HepG2 (cell line): ENCODE data around the gene MSL3B.
"Not testable (repeated sequence)": the region's sequence is repeated elsewhere in the genome, so short reads cannot be mapped to it uniquely, and the experiment has no call there.

ENCODE experiments used
- ATAC-seq: fragments of 200-7000 bp; cut with Tn5 transposase; 3 replicates; pipeline ENCODE4 v1.9.1; 2020; ENCODE audit warnings: mild to moderate bottlenecking, moderate library complexity
- BruUV-seq: library from RNA; stranded (reverse); fragments of 400-500 nt; replicated peaks from 2 replicates; lab custom pipeline; 2021; lab: Mats Ljungman, UMichigan
- CTCF ChIA-PET: fragments of 300-600 bp; formaldehyde crosslinking; extraction: SDS; loops from one replicate; lab custom pipeline; 2021; ENCODE audit warnings: low total read pairs, inconsistent platforms, low intra/inter-chr PET ratio; lab: Yijun Ruan, JAX
- POLR2A ChIA-PET: fragments of 350-600 bp; sonication (Branson Sonifier 250); formaldehyde crosslinking; loops from one replicate; lab custom pipeline; 2020; ENCODE audit warnings: antibody characterized with exemption, inconsistent platforms; lab: Yijun Ruan, JAX
- DNase-seq: peaks from one replicate; pipeline ENCODE4 v3.0.0-alpha.2; 2015; ENCODE audit warnings: low spot score
- FAIRE-seq: peaks from 3 replicates; lab custom pipeline; 2011; peaks lifted over from hg19 to GRCh38; lab: Jason Lieb, UNC
- H2AFZ ChIP-seq: one replicate; pipeline ENCODE4 v1.6.1; 2011; ENCODE audit warnings: low read length, inconsistent platforms
- H3K27ac ChIP-seq: fragments of 300-600 bp; 3 replicates; pipeline ENCODE4 v1.8.0; 2011; ENCODE audit warnings: mixed run types, mild to moderate bottlenecking, mixed read lengths, low read length, inconsistent platforms; ENCODE audit not compliant: insufficient read depth; ENCODE audit errors: extremely low read length
- H3K27me3 ChIP-seq, 2 experiments: fragments of 200-600 bp in 1 of 2; 2 replicates in 1 of 2; 3 replicates in 1 of 2; pipeline versions ENCODE4 v1.6.0 to v1.8.0; 2011; ENCODE audit warnings: low read length in 2 of 2, mild to moderate bottlenecking in 2 of 2, moderate library complexity in 2 of 2, inconsistent platforms in 1 of 2; ENCODE audit not compliant: insufficient read depth in 2 of 2, control insufficient read depth in 1 of 2
- H3K36me3 ChIP-seq, 2 experiments: fragments of 200-600 bp in 1 of 2; replicated peaks in 1 of 2; 2 replicates in 1 of 2; 3 replicates in 1 of 2; pipeline versions ENCODE4 v1.5.1 to v1.8.0; 2011; ENCODE audit warnings: low read length in 2 of 2, inconsistent platforms in 1 of 2; ENCODE audit not compliant: insufficient read depth in 2 of 2, control insufficient read depth in 1 of 2
- H3K4me1 ChIP-seq: 2 replicates; pipeline ENCODE4 v1.5.1; 2012; ENCODE audit warnings: low read length, inconsistent platforms; ENCODE audit not compliant: insufficient read depth
- H3K4me2 ChIP-seq: 2 replicates; pipeline ENCODE4 v1.6.0; 2011; ENCODE audit warnings: low read depth, low read length, inconsistent platforms
- H3K4me3 ChIP-seq, 3 experiments: fragments of 200-600 bp in 1 of 3; sonication (generic), shearing (Covaris generic) in 1 of 3; replicated peaks in 1 of 3; 2 replicates each; pipeline ENCODE4 v1.5.1; 2011 to 2016; ENCODE audit warnings: low read length in 3 of 3, inconsistent platforms in 2 of 3, low read depth in 2 of 3, mild to moderate bottlenecking in 2 of 3, control low read depth in 1 of 3, mixed read lengths in 1 of 3; ENCODE audit not compliant: insufficient read depth in 1 of 3
- H3K79me2 ChIP-seq: one replicate; pipeline ENCODE4 v1.6.1; 2011; ENCODE audit warnings: low read length, inconsistent platforms; ENCODE audit not compliant: insufficient read depth
- H3K9ac ChIP-seq: 2 replicates; pipeline ENCODE4 v1.6.0; 2011; ENCODE audit warnings: mild to moderate bottlenecking, low read depth, low read length, inconsistent platforms; ENCODE audit not compliant: insufficient read depth
- H3K9me3 ChIP-seq: 2 replicates; pipeline ENCODE4 v1.5.1; 2012; ENCODE audit warnings: mild to moderate bottlenecking, low read length
- H4K20me1 ChIP-seq: 2 replicates; pipeline ENCODE4 v1.6.0; 2011; ENCODE audit warnings: inconsistent platforms, mild to moderate bottlenecking, low read length, moderate library complexity; ENCODE audit not compliant: insufficient read depth
- MAFF ChIP-seq: IDR thresholded peaks from 2 replicates; pipeline ENCODE4 v1.6.1; 2011; ENCODE audit warnings: low read depth, low read length, improper control_type of control experiment
- MAFK ChIP-seq, 2 experiments: IDR thresholded peaks in 1 of 2; conservative IDR thresholded peaks in 1 of 2; 2 replicates each; pipeline ENCODE4 v1.6.1; 2011; ENCODE audit warnings: improper control_type of control experiment in 2 of 2, low read length in 2 of 2
- RFX5 ChIP-seq: IDR thresholded peaks from 2 replicates; pipeline ENCODE4 v1.6.1; 2011; ENCODE audit warnings: low read depth, low read length, improper control_type of control experiment
- TCF12 ChIP-seq, 2 experiments: fragments of 450-650 bp in 1 of 2; sonication (generic) in 1 of 2; formaldehyde crosslinking in 1 of 2; IDR thresholded peaks; 2 replicates each; pipeline versions ENCODE4 v1.6.1 to v1.8.0; 2017 to 2022; ENCODE audit warnings: antibody characterized with exemption in 1 of 2, mild to moderate bottlenecking in 1 of 2, missing genetic modification reagents in 1 of 2, moderate library complexity in 1 of 2
- ZNF580 ChIP-seq: IDR thresholded peaks from 2 replicates; pipeline ENCODE4 v1.6.1; 2016; ENCODE audit warnings: low read depth, borderline replicate concordance
- ZSCAN22 ChIP-seq: sonication (generic); formaldehyde crosslinking; IDR thresholded peaks from 2 replicates; pipeline ENCODE4 v1.4.0; 2020; ENCODE audit warnings: mild to moderate bottlenecking, missing genetic modification reagents
- ZSCAN29 ChIP-seq: sonication (generic); formaldehyde crosslinking; conservative IDR thresholded peaks from 2 replicates; pipeline ENCODE4 v1.4.0; 2020; ENCODE audit warnings: mild to moderate bottlenecking, missing genetic modification reagents
- WGBS: methylation state at CpG from one replicate; pipeline ENCODE4 v1.1.6; 2017; ENCODE audit warnings: low lambda C conversion rate; 5-methylcytosine and 5-hydroxymethylcytosine counted together
- in situ Hi-C: cut with HindIII; loops from 2 replicates; pipeline ENCODE4 v1.10.0; 2017; ENCODE audit warnings: low pct_unique_long_range_greater_than_20kb; ENCODE audit not compliant: extremely low pct_ligation_motif_present
- intact Hi-C: fragments of 100-400 bp; cut with micrococcal nuclease; formaldehyde crosslinking; loops from one replicate; pipeline ENCODE4 v1.10.0; 2022; ENCODE audit not compliant: unreplicated experiment
- TF ChIP-seq, protein P1 (sequence below): sonication (generic); formaldehyde crosslinking; IDR thresholded peaks from 2 replicates; pipeline ENCODE4 v1.9.0; 2021; ENCODE audit warnings: missing genetic modification reagents, borderline replicate concordance

Gene MSL3B

DNA sequence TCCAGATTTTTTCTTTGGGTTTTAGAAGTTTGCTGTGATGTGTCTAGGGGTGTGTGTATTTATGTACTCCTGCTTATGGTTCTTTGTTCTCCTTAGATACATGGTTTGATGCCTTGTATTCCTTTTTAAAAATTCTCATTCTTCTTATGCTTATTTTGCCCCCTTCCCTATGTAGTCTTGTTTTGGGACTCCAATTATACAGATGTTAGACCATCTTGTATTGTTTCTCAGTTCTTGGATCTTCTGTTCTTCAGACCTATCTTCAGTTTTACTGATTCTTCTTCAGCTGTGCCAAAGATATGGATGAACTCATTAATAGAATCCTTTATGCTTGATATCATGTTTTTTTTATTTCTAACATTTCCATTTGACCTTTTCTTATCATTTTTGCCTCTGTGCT is 14.2 kb upstream of the MSL3B start (continued):
- TF ChIP-seq ZNF580 (CRISPR knock-in tag) (no peak), TCF12 (IDR thresholded peaks at IDR 0.05) (no peak), TCF12 (CRISPR knock-in tag; IDR thresholded peaks at IDR 0.05) (no peak)

DNA sequence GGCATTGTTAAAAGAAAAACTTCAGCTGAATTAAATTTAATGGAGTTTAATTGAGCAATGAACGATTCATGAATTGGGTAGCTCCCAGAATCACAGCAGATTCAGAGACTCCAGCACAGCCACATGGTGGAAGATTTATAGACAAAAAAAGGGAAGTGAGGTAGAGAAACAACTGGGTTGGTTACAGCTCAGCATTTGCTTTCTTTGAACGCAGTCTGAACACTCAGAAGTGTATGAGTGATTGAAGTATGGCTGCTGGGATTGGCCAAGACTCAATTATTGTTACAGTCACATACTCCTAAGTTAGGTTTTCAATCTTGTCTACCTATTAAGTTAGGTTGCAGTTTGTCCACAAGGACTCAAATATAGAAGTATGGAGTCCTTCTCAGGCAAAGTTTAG is 3.9 kb upstream of the MSL3B start:
- H4K20me1 ChIP-seq, FAIRE-seq, intact Hi-C loops, H3K27ac ChIP-seq, H2AFZ ChIP-seq, POLR2A ChIA-PET, H3K9ac ChIP-seq, H3K79me2 ChIP-seq, BruUV-seq, ATAC-seq, H3K4me2 ChIP-seq, DNase-seq, in situ Hi-C loops, CTCF ChIA-PET, H3K4me1 ChIP-seq, H3K4me3 ChIP-seq, H3K36me3 ChIP-seq, H3K9me3 ChIP-seq: not testable (repeated sequence)
- peaks cover 0 to 16% of the 10 kb centered on the region in 2 experiments; a peak in 4 of 5 replicates for H3K27me3 ChIP-seq
- WGBS: 4% methylated on average over 2 of the region's 2 CpGs

- no peak overlapping the region for H3K4me3 ChIP-seq
- intact Hi-C loops (no loop called here), in situ Hi-C loops (no loop called here)
- ChIA-PET CTCF (no interaction called here), POLR2A (no interaction called here)
- H3K36me3 ChIP-seq: no peaks in the 10 kb centered on the region
- no peak overlapping the region for H3K4me2 ChIP-seq
- H3K9me3 ChIP-seq: no peaks in the 10 kb centered on the region
- H3K9ac ChIP-seq: no peak overlapping the region
- no peak overlapping the region for H2AFZ ChIP-seq
- TF ChIP-seq, protein P1, sequence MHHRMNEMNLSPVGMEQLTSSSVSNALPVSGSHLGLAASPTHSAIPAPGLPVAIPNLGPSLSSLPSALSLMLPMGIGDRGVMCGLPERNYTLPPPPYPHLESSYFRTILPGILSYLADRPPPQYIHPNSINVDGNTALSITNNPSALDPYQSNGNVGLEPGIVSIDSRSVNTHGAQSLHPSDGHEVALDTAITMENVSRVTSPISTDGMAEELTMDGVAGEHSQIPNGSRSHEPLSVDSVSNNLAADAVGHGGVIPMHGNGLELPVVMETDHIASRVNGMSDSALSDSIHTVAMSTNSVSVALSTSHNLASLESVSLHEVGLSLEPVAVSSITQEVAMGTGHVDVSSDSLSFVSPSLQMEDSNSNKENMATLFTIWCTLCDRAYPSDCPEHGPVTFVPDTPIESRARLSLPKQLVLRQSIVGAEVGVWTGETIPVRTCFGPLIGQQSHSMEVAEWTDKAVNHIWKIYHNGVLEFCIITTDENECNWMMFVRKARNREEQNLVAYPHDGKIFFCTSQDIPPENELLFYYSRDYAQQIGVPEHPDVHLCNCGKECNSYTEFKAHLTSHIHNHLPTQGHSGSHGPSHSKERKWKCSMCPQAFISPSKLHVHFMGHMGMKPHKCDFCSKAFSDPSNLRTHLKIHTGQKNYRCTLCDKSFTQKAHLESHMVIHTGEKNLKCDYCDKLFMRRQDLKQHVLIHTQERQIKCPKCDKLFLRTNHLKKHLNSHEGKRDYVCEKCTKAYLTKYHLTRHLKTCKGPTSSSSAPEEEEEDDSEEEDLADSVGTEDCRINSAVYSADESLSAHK (CRISPR knock-in tag): no peak
- TF ChIP-seq TCF12 (IDR thresholded peaks at IDR 0.05): no peak
- no peak for TF ChIP-seq TCF12 (CRISPR knock-in tag; IDR thresholded peaks at IDR 0.05)
- peak; percentile 28 to 44; a peak in 2 of 4 replicates for TF ChIP-seq MAFK (conservative IDR thresholded peaks at IDR 0.05 in 1 of 2, IDR thresholded peaks at IDR 0.05 in 1 of 2; ENCODE audit: low read length in 2 of 2)
- TF ChIP-seq ZSCAN22 (CRISPR knock-in tag): no peak
- TF ChIP-seq MAFF: 0 out of 2 replicates have a peak, but pooled peaks have one; percentile 8
- TF ChIP-seq ZSCAN29 (CRISPR knock-in tag): no peak
- no peak for TF ChIP-seq RFX5
- no peaks in the 10 kb centered on the region for H3K4me1 ChIP-seq
- no peaks in the 10 kb centered on the region for H4K20me1 ChIP-seq
- no peak overlapping the region for H3K27ac ChIP-seq
- ATAC-seq: no peak
- no peak for DNase-seq
- no peaks in the 10 kb centered on the region for H3K79me2 ChIP-seq
- H3K27me3 ChIP-seq: peaks cover 0 to 18% of the 10 kb centered on the region in 2 experiments; a peak in 4 of 5 replicates
- no TSS peak for BruUV-seq
- WGBS: 6% methylated on average over 4 of the region's 4 CpGs
- no peak for FAIRE-seq
Observed at GRCh38 chr2:233871432-233871831, 3.2 kb upstream of the MSL3B start.
